HTR-8/SVneo (cell line): ENCODE measurements around the gene GPR17.

Source experiments
- DNase-seq: peaks from one replicate; pipeline ENCODE4 v3.0.0; 2011; ENCODE audit warnings: low spot score, mixed read lengths; ENCODE audit not compliant: insufficient read length
- FAIRE-seq: peaks from 2 replicates; lab custom pipeline; 2011; peaks lifted over from hg19 to GRCh38; lab: Jason Lieb, UNC

Gene GPR17

DNA sequence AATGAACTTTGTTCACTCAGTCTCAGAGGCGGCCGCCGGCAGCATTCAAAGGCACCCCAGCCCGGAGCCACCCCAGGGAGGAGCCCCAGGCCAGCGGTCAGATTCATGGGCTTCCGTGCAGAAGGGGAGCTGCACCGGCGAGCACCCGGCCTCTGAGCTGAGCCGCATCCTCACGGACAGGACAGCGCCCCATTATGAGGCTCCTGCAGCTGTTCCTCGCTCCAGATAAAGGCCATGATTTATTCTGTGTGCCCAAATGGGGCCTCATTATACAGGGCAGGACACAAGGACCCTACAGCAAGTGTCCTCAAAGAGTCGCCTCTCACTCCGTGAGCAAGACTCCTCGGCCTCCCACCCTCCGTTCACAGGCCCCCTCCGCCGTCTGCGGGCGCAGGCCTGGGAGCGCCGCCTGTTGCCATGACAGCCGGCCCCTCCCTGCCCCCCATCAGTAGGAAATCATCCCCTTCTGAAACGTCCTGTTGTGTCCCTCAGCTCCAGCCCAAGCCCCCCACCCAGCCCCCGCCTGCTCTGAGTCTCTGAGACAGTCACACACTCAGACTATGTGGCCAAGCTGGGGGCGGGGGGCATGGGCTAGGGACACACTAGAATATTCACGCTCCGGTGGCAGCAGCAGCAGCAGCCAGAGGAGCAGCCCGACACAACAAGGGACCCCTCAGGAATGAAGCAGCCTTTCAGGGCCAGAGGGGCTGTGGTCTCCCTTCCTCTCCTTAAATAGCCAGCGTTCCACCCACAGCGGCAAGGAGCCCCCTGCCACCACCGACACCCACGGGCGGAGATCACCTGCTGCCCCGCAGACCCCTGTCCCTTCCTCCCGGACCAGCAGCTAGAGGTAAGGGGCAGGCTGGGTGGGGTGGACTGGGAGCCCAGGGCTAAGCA lies at the start of gene GPR17:
TSS of gene GPR17 (plus strand) at position 759 of the 897 bp plus-strand sequence. CDS start 4,583 bp downstream, outside the sequence.
- no peak for FAIRE-seq
- no peak for DNase-seq

DNA sequence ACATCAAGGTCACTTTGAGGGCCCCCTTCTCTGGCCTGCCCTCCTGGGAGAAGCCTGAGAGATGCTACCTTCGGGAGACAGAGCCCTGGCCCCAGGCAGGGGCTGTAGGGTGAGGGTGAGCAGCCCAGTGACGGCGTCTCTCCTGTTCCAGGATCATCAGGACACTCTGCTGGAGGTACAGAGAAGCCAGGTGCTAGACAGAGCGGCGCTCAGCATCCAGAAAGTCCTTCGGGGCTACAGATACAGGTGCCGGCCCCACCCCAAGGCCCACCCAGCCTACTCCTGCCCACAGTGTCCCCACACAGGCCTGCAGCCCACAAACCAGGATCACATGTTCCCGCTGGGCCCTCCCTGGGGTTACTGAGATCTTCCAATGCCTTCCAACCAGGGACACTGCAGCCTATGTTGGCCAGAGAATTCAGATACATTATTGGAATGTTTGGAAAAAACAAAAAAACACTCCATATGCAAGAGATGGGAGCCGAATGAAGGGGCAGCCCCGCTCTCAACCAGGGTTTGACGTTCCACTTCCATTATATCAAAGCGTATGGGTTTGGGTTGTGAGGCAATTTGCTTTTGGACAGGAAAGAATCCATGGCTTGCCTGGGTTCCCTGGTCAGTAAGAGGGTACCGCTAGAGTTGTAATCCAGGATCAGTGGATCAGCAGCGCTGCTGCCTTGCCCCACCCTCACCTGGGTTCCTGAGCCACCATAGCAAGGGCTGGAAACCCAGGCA lies 49.5 kb upstream of the GPR17 start:
- no peak for DNase-seq

DNA sequence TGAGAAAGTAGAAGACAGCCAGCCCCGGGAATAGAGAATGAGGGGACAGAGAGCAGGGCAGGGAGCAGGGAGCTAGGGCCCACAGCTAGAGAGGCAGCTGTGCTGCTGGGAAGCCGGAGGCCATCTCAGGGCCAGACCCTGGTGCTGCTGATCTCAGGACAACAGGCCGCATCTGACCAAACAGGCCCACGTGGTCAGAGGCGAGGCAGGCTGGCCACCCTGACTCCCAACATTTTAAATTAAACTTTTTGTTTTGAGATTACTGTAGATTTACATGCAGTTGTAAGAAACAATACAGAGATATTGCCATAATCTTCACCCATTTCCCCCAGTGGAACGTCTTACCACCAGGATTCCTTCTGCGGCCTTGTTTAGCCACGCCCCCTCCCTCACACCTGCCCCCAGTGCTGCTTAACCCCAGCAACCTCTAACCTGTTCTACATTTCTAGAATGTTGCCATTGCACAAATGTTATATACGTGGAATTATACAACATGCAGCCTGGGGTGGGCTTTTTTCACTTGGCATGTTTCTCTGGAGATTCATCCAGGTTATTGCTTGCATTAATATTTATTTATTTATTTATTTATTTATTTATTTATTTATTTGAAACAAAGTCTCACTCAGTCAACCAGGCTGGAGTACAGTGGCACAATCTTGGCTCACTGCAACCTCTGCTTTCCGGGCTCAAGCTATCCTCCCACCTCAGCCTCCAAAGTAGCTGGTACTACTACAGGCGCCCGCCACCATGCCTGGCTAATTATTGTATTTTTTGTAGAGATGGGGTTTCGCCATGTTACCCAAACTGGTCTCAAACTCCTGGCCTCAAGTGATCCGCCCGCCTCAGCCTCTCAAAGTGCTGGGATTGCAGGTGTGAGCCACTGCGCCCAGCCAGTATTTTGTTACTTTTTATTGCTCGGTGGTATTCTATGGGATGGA lies 48.6 kb upstream of the GPR17 start:
- FAIRE-seq (no peak), DNase-seq (no peak)

More for the DNA sequence above, 49.5 kb upstream of the GPR17 start:
- FAIRE-seq, result no peak

GRCh38 chr2:127597984-127598380 lies 48.0 kb upstream of the GPR17 start:
- FAIRE-seq (peak; percentile 9), DNase-seq (no peak)

GRCh38 chr2:127598711-127599110 lies 47.2 kb upstream of the GPR17 start:
- no peak for FAIRE-seq
- no peak for DNase-seq

GRCh38 chr2:127599211-127599610 lies 46.7 kb upstream of the GPR17 start:
- DNase-seq, result no peak
- FAIRE-seq, result no peak

DNA sequence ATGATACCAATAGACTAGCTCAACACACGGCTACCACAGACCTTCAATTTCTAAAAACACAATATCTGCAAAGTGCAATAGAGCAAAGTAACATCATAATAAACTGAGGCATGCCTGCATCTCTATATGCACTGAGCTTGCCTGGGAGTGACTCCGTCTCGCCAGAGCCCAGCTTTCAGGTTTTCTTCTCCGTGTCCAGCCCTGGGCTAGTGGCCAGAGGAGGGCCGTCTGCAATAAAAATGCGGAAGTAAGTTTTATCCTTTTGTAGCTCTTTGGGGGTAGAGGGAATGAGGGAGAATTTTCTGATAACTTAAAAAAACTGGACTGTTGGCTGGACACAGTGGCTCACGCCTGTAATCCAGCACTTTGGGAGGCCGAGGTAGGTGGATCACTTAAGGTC lies 41.0 kb upstream of the GPR17 start:
- no peak for FAIRE-seq
- DNase-seq, result no peak

GRCh38 chr2:127605691-127606263 lies 40.2 kb upstream of the GPR17 start:
- DNase-seq (no peak), FAIRE-seq (no peak)

DNA sequence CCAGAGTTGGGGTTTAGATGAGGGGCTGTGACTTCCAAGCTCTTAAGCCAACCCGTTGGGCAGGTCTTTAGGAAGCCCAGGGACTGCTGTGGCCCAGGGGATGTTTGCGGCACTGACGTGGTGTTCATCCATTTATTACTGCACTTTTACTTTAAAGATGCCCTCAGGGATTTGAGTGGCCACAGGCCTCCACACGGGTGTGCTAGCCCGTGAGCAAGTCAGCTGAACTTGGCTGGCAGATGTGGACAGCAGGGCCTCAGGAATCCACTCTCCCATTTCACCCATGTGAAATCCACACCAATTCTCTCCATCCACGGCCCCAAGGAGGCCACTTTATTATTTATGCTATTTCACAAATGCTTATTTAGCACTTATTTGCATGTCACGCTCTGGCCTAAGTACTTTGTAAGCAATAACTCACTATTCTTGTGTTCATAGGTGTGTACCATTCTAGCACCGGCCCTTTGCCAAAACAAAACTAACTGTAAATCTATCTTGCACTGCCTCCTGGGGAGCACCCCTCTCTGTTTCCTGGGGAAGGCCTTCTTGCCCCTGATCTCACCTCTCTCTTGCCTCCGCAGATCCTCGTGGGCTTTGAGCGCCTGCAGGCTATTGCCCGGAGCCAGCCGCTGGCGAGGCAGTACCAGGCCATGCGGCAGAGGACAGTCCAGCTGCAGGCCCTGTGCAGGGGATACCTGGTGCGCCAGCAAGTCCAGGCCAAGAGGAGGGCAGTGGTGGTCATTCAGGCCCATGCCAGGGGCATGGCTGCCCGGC lies 39.1 kb upstream of the GPR17 start:
- FAIRE-seq, result no peak

DNA sequence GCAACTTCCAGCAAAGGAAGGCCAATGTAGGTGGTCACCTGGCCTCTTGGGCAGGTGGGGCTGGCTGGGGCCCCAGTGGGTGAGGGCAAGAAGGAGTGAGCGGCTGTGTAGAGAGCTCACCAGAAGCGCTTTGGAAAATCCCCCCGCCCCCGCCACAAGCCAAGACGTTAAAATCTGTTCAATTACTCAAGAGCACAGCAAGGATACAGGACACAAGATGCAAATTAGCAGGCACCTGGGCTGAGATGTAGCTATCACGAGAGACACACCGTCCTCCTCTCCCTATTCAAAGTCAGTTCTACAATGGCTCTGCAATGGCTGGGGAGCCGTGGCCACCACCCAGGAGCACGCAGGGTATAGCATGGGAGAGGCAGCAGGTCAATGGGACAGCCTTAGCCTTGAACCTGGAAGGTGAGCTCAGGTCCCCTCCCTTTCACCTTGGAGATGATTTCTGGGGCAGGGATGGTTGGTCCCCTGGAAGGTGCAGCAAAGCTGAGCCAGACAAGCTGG lies 38.5 kb upstream of the GPR17 start:
- DNase-seq, result no peak
- no peak for FAIRE-seq

More for the DNA sequence above, 39.1 kb upstream of the GPR17 start:
- DNase-seq, result no peak

DNA sequence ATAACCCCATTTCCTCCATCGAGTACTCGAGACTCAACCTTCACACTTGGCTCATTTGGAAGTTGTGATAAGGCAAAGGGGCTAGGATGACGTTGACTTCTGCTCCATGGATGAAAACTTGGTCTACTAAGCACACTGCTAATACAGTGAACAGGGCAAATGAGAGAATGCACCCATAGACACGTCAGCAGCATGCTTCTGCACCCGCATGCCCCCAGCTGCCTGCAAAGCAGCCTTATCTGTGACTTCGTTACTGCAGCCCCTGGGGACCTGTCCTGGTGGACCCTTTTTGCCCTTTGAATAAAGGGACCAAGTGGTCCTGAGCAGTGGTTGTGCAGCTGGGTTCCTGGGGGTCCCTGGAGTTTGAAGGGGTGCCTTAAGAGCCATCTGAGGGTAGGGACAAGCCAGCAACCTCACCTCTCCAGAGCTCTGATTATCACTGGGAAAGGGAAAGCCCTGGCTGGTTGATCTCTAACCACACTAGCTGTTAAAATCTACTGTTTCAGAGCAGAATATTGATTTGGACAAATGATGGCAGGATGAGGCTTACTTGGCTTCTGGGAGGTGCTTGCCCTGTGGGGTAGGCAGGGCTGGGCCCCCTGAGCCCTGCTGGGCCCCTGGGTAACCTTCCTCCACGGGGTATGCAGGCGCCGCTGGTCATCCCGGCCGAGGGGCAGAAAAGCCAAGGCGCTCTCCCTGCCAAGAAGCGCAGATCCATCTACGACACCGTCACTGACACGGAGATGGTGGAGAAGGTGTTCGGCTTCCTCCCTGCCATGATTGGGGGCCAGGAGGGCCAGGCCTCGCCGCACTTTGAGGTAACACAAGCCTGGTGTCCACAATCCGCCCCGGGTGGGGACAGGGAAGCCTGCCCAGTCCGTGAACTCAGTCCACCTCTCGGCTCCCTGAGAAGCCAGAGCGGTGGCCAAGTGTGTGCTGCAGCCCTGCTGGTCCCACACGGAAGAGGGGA lies 37.6 kb upstream of the GPR17 start:
- DNase-seq (no peak), FAIRE-seq (no peak)

DNA sequence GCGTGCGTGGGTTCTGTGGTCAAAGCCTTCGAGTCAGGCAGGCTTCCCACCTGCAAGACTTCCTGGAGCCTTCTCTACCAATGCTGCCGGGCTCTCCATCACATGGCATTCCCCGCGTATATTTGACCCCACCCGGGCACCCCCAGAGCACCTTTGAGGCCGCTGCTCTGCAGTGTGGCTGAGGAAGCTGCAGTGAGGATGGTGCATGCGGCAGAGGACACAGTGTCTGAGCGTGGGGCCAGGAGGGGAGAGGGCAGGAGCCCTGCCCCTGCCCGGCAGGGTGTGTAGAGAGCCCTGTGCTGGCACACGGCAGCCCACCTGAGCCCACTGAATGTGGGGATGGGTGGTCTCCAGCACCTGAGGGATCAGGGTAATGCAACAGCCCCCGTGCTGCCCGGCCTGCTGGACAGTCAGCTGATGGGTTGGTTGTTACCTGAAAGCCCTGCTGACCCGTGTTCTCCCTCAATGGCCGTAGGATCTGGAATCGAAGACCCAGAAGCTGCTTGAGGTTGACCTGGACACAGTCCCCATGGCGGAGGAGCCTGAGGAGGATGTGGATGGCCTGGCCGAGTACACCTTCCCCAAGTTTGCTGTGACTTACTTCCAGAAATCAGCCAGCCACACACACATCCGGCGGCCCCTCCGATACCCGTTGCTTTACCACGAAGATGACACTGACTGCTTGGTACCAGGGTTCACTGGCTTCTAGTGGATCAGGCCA lies 36.8 kb upstream of the GPR17 start:
- DNase-seq (no peak), FAIRE-seq (no peak)

GRCh38 chr2:127609818-127610217 lies 36.1 kb upstream of the GPR17 start:
- no peak for FAIRE-seq
- no peak for DNase-seq

GRCh38 chr2:127610561-127610960 lies 35.4 kb upstream of the GPR17 start:
- DNase-seq (no peak), FAIRE-seq (no peak)

- FAIRE-seq (no peak), DNase-seq (no peak)
Observed at GRCh38 chr2:127611076-127611925, 34.7 kb upstream of the GPR17 start.

DNA sequence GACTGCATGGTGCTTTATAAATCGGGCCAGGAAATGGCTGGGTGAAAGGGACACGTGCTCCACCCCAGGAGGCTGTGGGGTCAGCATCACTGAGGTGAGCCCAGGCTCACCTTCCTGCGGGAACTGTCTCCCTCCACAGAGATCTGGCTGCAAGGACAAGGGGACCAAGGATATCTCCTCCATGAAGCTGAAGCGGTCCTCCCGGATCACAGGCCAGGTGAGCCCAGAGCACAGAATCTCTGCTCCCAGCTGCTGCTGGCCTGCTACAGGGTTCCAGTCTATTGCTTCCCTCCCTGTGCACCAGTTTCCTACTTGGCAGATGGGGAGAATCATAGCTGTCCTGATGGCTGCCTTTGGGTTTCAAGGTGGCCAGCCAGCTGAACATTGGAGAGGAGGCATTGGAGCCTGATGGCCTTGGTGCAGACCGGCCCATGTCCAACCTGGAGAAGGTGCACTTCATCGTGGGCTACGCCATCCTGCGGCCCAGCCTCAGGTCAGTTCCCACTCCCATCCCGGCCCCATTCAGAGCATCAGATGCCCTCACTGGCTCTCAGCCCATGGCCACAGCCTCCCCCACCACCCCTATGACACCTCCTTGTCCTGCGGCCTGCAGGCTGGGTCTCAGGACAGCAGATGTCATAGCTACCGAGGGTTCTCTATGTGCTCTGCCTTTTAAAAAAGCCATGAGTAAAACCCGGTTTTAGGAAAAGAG lies 33.7 kb upstream of the GPR17 start:
- FAIRE-seq, result no peak
- no peak for DNase-seq
